Thoracic aorta endothelial cell (primary cell): Measurements from ENCODE around the gene LPIN2. TPM values are rescaled to one million over a fixed set of nuclear protein-coding genes. Genes with fewer than 3 reads are reported as not detected.

Experiments used
- small RNA-seq: library from RNA; depleted of rRNA; stranded (forward); fragments of <200 nt; gene quantifications from one replicate; pipeline ENCODE3, GENCODE V24; 2012
- total RNA-seq: library from RNA; depleted of rRNA; stranded (reverse); fragments of >200 nt; gene quantifications from 2 replicates; pipeline ENCODE4 v1.2.3, GENCODE V29; 2012

LPIN2 gene
- 43.0 and 46.7 TPM in 2 replicates for total RNA-seq

DNA sequence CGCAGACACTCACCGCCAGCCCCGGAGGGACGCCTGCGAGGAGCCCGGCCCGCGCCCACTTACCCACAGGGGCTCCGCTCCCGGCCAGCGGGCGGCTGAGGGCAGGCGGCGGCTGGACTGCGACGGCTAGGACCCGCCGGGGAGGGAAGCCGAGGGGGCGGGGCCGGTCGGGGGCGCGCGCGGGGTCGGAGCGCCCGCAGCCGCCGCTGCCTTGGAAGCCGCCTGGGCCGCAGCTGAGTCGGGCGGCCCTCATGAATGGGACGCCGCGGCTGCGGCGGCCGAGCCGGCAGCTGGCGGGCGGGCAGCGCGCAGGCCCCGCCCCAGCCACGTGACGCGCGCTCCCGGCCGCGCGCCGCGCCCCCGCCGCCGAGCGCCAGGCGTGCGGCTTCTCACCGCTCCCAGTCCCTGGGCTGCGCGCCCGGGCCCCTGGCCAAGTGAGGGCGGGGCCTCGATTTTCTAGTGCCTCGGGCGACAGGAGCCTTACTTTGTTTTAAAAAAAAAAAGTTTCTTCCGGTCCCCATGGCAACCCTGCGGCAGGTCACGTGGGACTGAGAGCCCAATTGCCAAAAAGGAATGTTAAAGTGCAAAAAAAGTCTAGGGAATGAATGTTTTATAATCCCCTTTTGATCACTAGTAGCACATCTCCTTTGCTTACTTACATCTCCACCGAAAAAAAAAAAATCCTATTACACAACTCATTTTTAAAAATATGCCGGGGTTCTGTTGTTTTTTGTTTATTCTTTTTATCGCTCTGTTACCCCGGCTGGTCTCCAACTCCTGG is at the start of gene LPIN2:
TSS of gene LPIN2 (minus strand) at position 121 of the 781 bp plus-strand sequence. CDS start 52,304 bp downstream, outside the sequence.

Small RNAs within 50 kb of the gene (small RNA-seq; reads per million reads assigned to genes)
- gene RF00156 = not detected

Other genes starting within 250 kb of the LPIN2 start
- 4.9 and 5.2 TPM in 2 replicates for gene EMILIN2, start 166.1 kb downstream of the LPIN2 start, total RNA-seq
- gene MYOM1, start 206.8 kb upstream of the LPIN2 start, total RNA-seq = under 0.01 and 0.22 TPM in 2 replicates
- 844 and 847 TPM in 2 replicates for gene MYL12A, start 234.7 kb upstream of the LPIN2 start, total RNA-seq
- gene MYL12B, start 249.0 kb upstream of the LPIN2 start, total RNA-seq = 482 and 540 TPM in 2 replicates